Stimulated activated CD8-positive, alpha-beta memory T cell treated with anti-CD3 and anti-CD28 coated beads, Interleukin-12 subunit alpha, Interleukin-12 subunit beta, amount 100 ng/mL, for 24 hours (primary cell): ENCODE measurements around the gene ZNF511.

ENCODE experiments used
- DNase-seq: peaks from one replicate; pipeline ENCODE4 v3.0.0-alpha.2; 2020; ENCODE audit errors: extremely low read depth

The ZNF511 gene

DNA sequence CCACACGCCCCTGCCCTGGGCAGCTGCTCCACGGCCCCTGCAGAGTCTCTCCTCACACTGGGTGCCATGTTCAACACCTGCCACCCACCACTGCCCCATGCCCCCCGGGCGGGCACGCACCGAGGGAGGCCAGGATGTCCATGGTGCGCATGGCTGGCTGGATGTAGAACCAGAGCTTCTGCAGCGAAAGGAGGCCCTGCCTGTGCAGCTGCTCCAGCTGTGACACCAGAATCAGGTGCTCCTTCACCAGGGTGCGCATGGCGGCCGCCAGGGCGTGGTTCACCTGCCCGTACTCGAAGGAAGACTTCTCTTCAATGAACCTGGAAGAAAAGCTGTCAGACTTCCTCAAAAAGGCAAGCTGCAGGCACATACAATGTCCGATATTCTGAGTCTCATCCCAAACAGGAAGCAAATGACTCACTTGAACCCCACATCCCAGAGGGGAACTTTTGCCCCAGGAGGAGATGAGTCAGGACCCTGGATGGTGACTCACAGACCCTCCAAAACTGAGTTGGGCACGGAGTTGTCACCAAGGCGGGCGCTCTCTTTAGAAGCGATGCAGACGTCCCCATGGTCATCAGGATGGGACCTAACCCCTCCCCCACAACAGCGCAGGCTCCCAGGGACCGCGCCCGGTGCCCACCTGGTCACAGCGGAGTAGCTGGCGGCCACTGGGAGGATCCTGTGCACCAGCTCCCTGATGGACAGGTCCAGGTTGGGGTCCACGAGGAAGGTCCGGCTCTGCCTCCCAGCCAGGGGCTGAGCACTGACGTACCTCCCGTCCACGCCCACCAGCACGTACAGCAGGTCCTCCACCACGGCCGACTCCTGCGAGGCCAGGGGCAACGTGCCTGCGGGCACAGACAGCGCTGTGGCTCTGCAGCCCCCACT, 15.6 kb upstream of the ZNF511 start:
- DNase-seq: no peak

DNA sequence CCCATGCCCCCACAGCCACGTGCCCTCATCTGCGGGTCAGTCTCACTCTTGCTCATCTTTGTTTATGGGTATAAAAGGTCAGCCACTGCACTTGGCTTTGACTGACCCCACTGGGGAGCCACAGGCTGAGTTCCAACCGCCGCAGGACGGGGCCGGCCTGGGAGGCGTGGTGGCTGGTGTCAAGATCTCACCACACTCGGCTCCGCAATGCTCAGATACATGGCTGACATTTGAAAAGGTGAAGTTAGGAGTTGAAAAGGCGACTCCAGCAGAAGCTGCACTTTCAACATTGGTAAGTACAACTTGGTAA, 14.9 kb upstream of the ZNF511 start:
- DNase-seq: no peak

DNA sequence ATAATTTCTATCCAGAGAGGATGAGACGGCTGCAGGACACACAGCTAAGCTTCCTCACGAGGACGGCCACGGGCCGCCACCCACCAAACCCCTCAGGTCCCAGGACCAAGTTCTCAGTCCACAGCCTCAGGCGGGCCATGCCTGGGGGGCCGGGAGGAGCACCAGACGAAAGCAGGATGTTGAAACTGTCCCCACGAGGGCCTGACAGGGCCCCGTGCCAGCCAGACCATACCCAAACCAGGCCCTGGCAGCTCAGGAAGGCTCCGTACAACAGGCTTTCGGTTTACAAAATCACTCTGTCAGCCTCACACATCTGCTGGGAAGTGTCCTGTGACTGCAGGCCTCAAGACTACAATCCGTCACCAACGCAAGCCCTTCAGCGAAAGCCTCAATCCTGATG, 14.5 kb upstream of the ZNF511 start:
- DNase-seq: no peak

DNA sequence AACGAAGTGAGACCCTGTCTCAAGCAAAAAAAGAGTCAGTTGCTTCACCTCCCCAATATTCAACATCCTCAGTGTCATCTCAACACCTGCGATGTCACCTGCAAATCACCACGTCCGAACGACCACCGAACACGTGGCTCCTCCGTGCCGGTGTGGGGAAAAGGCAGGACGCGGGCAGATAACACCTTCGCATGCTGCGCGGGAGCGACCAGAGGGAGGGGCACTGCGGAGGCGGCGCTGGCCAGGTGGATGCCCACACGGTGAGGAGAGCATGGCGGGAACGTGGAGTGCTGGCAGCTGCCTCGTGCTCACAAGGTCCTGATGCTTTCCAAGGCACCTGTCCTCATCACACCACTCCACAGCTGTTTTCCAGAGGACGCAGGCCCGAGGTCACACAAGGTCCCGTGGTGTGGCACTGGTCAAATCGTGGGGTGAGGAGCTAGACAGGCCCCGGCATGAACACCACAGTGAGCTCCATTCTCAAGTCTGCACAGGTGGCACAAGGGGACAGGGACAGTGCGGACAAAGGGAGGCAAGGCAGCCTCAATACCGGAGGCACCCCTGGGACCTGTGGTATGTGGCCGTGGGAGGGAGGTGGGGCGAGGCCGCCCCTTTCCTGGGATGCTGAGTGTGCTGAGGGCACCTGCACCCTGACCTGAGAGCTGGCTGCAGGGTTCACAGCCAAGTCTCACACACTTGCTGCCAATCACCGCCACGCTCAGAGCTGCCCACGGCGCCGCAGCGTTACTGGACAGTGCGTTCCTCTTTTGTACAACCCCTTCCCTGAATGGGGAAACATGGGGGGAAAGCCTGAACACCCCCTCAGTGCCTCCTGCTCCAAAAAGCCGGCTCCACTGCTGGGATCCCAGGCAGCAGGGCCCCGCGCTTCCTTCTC, 13.0 kb upstream of the ZNF511 start:
- no peak for DNase-seq

DNA sequence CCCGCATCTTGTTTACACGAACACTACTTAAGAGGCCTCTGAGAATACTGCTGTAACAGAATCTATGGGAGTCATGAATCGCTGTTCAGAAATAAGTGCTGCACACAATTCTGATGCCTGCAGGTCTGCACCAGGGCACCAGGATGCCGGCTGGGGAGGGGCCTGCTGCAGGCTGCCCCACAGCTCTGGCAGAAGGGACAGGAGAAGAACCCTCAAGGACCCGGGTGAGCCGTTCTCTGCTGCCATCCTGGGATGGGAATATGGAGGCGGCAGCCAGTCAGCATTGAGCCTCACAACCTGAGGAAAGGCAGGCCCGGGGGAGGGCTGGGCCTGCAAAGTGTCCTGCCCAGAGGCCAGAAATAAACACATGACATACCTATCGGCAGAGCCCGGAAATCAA, 11.2 kb upstream of the ZNF511 start:
- DNase-seq: no peak

DNA sequence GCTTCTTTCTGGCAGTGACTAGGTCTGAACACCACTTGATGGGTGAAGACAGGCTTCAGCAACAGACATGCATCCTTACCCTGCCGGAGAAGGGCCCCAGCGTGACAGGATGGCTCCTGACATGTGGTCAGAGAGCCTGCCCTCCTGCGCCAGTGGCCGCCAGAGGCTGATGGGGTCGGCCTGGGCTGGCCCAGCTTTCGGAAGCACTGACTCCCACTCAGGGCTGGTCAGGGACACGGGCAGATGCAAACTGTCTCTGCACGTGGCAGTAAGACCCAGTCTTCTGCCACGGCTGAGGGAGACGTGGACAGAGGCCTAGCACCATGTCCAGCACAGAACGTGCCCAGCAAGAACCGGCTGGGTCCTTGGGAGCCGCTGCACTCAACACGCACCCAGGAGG, 10.2 kb upstream of the ZNF511 start:
- no peak for DNase-seq

DNA sequence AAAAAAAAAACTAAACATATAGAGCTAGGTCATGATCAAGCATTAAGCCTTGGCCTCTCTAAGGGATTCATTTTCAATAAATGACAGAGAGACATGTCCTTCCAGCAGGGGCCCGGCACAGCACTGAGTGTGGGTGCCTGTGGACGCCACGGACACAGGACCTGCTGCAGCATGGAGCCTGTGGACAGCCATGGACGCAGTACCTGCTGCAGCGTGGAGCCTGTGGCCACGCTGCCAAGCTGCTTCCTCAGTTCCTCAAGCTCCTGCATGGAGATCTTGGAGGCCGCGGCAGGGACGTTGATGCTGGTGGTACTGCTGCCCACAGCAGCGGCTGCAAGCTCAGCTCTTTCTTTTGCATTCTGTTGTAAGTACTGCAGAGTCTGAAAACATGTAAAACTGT, 9.5 kb upstream of the ZNF511 start:
- DNase-seq: no peak

DNA sequence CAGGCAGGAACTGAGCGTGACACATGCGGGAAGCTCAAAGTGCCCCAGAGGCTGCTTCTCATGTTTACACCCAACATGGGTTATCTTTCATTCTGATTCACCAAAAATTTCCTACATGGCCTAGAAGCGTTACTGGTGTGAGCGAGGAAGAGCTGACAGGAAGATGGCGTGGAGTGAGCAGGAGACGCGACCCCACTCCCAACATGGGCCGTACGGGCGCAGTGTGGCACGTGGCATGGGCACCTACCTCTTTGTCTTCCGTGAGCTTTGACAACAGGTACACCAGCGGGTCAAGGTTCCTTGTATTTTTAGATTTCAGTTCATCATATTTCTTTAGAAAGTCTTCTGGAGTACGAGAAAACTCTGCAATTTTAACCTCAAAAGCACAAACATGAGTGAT, 9.0 kb upstream of the ZNF511 start:
- DNase-seq: no peak

DNA sequence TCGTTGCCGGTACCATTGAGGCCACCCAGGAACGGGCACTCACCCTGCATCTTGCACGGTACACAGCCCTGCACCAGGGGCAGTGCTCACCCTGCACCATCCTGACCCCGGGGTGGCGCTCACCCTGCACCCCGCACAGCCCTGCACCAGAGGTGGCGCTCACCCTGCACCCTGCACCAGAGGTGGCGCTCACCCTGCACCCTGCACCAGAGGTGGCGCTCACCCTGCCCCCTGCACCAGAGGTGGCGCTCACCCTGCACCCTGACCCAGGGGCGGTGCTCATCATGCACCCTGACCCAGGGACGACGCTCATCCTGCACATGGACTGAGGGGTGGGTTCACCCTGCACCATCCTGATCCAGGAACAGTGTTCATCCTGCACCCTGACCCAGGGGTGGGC, 6.5 kb upstream of the ZNF511 start:
- DNase-seq: no peak

DNA sequence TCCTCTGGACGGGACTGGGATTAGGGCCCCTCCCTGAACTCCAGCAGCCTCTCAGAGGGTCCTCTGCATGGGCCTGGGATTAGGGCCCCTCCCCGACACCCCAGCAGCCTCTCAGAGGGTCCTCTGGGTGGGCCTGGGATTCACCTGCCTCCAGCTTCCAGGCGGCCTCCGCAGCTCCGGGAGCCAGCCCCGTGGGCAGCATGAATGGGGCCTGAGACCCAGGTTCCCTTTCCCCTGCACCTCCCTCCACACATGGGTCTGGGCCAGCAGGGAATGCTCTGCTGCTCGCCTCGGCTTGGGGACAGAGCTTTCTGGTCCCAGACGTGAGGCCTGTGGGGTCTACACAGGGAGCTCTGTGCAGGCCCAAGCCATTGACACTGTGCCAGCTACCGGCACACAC, 5.5 kb upstream of the ZNF511 start:
- DNase-seq: no peak

DNA sequence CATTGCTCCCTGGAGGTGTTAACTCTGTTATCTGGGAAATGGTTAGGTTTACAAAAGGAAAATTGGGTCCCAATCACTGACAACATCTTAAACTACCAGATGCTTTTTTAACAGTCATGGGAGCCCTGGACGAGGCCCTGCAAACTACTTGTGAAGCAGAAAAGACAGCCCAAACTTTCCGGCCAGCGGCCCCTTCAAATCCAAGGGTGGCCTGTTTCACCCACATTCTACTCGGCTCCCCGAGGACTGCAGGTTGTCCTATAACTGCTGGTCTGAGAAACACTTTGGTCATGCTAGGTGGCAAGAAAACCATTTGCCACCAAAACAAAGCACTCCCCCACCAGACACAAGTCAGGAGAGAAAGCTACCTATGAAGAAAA, 2.6 kb upstream of the ZNF511 start:
- no peak for DNase-seq

DNA sequence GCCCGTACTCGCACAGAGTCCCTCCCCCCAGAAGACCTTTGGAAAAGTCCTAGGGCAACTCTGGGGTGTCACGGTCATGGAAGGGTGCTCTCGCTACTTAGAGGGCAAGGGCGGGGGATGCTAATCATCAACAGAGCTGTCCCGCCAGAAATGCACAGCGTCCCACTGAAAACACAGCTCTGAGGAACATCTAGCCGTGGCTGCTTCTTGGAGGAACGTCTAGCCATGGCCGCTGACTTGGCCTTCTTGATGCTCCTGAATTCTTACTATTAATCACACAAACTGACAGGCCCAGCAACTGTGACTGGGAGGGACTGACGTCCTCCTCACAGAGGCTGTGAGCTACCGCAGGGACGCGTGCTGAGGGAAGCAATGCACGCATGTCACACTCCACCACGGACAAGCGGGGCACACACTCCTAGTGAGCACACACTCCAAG, 1.8 kb upstream of the ZNF511 start:
- no peak for DNase-seq

DNA sequence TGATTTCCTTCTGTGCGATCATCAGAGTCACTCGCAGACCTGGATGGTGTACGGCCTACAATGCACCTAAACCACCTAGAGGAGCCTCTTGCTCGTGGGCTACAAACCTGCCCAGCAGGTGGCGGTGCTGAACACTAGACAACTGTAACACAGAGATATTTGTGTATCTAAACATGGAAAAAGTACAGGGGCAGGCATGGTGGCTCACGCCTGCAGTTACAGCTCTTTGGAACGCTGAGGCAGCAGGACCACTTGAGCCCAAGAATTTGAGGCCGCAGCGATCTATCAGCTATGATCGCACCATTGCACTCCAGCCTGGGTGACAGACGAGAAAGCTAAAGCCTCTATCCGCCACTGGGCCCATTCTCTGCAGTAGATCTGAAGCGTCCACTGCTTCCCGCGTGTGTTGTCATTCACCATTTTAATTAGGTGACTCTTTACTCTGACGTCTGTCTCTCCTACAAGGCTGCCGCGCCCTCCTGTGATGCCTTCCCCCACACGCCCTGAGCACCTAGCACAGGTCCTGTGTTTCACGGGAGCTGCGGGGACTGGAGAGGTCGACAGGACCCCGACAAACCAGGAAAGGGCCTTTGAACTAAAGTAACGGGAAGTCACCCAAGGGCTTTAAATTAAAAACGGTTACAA, 816 bp upstream of the ZNF511 start:
- peak; percentile 55 for DNase-seq

DNA sequence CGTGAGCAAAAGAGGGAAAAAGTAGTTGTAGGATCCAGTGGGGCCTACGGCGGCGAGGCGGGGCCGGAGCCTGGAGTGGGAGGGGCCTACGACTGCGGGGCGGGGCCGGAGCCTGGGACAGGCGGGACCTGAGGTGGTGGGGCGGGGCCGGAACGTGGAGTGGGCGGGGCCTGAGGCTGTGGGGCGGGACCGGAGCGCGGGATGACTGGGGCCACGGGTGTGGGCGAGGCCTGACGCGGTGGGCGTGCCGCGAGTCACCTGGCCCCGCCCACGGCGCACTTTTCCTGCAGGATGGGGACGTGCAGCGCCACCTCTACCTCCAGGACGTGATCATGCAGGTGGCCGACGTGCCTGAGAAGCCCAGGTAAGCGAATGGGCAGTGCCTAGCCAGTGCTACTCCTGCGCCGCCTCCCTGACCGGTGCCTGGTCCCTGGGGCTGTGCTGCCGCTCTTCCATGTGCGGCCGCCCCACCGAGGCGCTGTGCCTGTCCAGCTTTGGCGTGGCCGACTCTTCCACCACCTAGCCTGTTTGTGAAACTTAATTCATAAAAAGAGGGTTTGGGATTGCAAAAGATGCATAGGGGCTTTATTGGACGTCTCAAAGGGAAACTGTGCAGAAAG, 496 bp downstream of the ZNF511 start:
- peak; percentile 73 for DNase-seq

DNA sequence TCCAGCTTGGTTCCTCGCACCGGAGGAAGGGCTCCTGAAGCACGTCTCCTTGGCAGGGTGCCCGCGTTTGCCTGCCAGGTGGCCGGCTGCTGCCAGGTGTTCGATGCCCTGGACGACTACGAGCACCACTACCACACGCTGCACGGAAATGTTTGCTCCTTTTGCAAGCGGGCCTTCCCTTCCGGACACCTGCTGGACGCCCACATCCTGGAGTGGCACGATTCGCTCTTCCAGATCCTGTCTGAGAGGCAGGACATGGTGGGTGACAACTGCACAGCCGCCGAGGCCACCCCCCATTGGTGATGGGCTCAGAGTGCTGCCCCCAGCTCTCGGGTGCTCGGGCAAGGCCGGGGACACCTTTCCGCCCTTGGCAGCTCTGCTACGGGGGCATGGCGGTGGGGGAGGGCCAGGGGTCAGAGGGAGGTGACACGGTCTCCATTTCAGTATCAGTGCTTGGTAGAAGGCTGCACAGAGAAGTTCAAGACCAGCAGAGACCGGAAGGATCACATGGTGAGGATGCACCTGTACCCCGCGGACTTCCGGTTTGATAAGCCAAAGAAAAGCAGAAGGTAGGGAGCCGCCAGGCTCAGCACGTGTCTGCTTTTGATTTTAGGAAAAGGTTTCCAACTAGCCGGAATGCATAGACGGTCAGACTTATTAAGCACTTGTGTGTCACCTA, 1.1 kb downstream of the ZNF511 start:
- no peak for DNase-seq

DNA sequence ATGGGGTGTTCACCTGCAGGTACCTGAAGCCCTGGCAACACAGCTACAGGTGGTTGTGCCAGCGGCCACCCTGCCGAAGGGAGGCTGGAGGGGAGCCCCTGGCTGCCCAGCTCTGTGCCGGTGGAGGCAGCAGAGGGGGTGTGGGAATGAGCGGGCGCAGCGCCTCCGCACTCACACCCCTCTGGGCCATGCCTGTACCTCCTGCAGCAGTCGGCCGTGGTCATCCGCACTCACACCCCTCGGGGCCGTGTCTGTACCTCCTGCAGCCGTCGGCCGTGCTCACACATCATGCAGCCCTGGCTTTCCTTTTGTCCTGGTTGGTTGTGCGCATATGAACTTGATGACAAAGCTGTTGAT, 1.7 kb downstream of the ZNF511 start:
- DNase-seq: no peak

DNA sequence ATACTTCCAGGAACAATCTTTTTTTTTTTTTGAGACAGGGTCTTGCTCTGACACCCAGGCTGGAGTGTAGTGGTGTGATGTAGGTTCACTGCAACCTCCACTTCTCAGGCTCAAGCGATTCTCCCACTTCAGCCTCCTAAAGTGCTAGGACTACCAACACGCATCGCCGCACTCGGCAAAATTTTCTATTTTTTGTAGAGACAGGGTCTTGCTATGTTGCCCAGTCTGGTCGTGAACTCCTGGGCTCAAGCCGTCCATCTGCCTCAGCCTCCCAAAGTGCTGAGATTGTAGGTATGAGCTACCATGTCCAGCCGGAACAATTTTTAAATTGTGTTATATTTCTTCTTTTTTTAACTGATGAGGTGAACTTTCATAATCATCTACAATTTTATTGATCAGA, 2.1 kb downstream of the ZNF511 start:
- DNase-seq: no peak

DNA sequence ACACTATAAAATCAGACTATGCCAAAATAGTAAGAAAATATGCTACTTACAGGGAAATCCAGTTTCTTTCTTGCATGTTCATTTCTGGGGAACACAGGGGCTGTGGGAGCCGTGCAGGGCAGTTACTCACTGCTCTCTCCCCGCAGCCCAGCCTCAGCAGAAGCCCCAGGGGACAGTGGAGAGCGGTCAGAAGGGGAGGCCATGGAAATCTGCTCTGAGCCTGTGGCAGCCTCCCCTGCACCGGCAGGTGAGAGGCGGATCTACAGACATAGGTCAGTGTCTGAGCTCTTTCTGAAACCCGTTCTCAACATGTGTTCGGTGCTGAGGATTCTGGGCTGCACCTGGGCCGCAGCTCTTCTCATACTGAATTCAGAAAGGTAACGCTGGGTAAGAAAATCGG, 2.9 kb downstream of the ZNF511 start:
- no peak for DNase-seq

DNA sequence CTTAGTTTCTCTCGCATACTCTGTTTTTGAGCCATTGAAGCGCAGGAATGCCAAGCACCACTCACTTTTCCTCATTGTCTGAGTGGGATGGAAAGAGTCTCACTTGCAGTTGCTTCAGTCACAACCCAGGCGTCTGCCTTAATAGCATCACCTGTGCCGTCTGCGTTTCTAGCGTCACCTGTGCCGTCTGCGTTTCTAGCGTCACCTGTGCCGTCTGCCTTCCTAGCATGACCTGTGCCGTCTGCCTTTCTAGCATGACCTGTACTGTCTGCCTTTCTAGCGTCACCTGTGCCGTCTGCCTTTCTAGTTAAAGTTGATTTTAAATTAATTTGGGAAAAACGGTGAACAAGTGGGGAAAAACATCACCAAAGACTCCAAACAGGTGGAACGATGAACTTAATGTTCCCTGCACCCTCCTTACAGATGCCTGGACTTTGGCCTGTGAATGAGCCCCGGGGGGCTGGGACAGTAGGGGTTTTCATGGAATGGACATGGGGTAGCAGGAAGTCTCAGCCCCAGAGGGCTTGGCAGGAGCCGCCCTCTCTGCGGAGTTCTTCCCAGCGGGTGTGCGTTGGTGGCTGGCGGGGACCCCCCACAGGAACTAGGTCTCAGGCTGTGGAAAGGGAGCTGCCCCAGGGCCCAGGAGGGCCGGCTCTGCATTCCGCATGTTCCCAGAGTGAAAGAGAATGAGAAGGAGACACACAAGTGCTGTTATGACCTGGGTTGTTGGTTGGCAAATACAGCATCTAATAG, 3.5 kb downstream of the ZNF511 start:
- no peak for DNase-seq

DNA sequence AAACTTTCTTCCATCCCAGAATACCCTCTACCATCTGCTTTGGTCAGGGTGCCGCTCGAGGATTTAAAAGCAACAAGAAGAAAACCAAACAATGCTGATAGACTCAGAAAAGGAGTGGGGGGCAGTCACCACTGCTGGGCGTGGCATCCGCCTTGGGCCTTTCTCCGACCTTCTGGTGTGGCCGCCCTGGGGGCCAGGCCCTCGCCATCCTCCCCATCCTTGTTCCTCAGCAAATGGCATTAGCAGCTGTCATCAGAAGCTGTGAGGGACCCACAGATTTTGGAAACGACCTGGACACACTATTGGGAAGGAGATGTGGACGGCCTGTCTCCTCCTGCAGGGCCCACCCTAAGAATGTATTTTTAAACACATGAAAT, 4.0 kb downstream of the ZNF511 start:
- no peak for DNase-seq

DNA sequence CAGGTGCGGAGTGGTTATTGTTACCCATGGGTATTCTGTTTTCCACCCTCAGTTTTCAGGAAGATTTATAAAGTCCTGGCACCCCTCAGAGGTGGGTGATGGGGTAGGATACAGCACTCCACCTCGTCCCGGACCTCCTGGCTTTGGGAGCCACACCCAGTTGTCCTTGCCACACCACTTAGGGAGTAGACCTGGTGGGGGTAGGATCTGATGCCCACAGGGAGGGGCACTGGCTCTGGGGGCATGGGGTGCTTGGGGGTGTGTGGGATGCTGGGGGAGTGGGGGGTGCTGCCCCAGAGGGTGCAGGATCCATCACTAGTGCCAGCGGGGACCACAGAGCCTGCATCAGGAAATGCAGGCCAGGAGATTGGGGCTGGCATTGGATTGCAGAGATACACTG, 4.5 kb downstream of the ZNF511 start:
- DNase-seq: no peak
